Neural progenitor cell (in vitro differentiated cells): ENCODE data around the gene CFAP57.

Source experiments
- EZH2 ChIP-seq: fragments of 200-600 bp; sonication (generic); IDR thresholded peaks from 2 replicates; pipeline ENCODE4 v1.6.1; 2017; ENCODE audit warnings: antibody characterized with exemption, mild to moderate bottlenecking, moderate library complexity
- EZH2phosphoT487 ChIP-seq: fragments of 200-600 bp; sonication (generic); IDR thresholded peaks from 2 replicates; pipeline ENCODE4 v1.6.1; 2017; ENCODE audit warnings: antibody characterized with exemption
- TF ChIP-seq, protein P1 (sequence below): fragments of 200-600 bp; sonication (generic); IDR thresholded peaks from 2 replicates; pipeline ENCODE4 v1.5.1; 2017; ENCODE audit warnings: antibody characterized with exemption, mild to moderate bottlenecking

- TF ChIP-seq, protein P1, sequence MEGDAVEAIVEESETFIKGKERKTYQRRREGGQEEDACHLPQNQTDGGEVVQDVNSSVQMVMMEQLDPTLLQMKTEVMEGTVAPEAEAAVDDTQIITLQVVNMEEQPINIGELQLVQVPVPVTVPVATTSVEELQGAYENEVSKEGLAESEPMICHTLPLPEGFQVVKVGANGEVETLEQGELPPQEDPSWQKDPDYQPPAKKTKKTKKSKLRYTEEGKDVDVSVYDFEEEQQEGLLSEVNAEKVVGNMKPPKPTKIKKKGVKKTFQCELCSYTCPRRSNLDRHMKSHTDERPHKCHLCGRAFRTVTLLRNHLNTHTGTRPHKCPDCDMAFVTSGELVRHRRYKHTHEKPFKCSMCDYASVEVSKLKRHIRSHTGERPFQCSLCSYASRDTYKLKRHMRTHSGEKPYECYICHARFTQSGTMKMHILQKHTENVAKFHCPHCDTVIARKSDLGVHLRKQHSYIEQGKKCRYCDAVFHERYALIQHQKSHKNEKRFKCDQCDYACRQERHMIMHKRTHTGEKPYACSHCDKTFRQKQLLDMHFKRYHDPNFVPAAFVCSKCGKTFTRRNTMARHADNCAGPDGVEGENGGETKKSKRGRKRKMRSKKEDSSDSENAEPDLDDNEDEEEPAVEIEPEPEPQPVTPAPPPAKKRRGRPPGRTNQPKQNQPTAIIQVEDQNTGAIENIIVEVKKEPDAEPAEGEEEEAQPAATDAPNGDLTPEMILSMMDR: no peak
- TF ChIP-seq EZH2: no peak
- no peak for TF ChIP-seq EZH2phosphoT487
Observed at GRCh38 chr1:43220905-43221778, 49.0 kb downstream of the CFAP57 start.
